ENCODE measurements around the gene GNPTG. TPM values are rescaled to one million over a fixed set of nuclear protein-coding genes. Genes with fewer than 3 reads are reported as not detected.
A peak's percentile ranks its signal among the peaks of the same experiment; 100 is the strongest.

GNPTG gene
- total and polyA plus RNA-seq, 2 of the 13 experiments (the other 11 are each of a cell fraction or from before 2014, with no cell fraction given), result 22.7 to 71.1 TPM

- TF ChIP-seq, protein P1, sequence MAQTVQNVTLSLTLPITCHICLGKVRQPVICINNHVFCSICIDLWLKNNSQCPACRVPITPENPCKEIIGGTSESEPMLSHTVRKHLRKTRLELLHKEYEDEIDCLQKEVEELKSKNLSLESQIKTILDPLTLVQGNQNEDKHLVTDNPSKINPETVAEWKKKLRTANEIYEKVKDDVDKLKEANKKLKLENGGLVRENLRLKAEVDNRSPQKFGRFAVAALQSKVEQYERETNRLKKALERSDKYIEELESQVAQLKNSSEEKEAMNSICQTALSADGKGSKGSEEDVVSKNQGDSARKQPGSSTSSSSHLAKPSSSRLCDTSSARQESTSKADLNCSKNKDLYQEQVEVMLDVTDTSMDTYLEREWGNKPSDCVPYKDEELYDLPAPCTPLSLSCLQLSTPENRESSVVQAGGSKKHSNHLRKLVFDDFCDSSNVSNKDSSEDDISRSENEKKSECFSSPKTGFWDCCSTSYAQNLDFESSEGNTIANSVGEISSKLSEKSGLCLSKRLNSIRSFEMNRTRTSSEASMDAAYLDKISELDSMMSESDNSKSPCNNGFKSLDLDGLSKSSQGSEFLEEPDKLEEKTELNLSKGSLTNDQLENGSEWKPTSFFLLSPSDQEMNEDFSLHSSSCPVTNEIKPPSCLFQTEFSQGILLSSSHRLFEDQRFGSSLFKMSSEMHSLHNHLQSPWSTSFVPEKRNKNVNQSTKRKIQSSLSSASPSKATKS (CRISPR knock-in tag; IDR thresholded peaks at IDR 0.05), result no peak
- TF ChIP-seq BCL6 (CRISPR knock-in tag; IDR thresholded peaks at IDR 0.05) (peak; percentile 6; the same call in 1 of the 2 replicates), FOSL2 (CRISPR knock-in tag; IDR thresholded peaks at IDR 0.05) (peak; percentile 91), MIXL1 (CRISPR knock-in tag; IDR thresholded peaks at IDR 0.05) (no peak), FOXK1 (CRISPR knock-in tag; IDR thresholded peaks at IDR 0.05; ENCODE audit: borderline replicate concordance, low read depth) (peak; percentile 28; the same call in 1 of the 2 replicates), ATF3 (CRISPR knock-in tag; IDR thresholded peaks at IDR 0.05) (peak; percentile 66; the same call in 1 of the 2 replicates), ZNF773 (CRISPR knock-in tag; IDR thresholded peaks at IDR 0.05; ENCODE audit: borderline replicate concordance) (0 out of 2 replicates have a peak, but pooled peaks have one; percentile 49), FOXA3 (CRISPR knock-in tag; IDR thresholded peaks at IDR 0.05) (no peak), NCOR1 (IDR thresholded peaks at IDR 0.05; ENCODE audit: borderline replicate concordance, low read length) (peak; percentile 20; the same call in 1 of the 2 replicates), ADNP (CRISPR knock-in tag; IDR thresholded peaks at IDR 0.05) (no peak), SOX13 (IDR thresholded peaks at IDR 0.05) (no peak), SOX13 (CRISPR knock-in tag; conservative IDR thresholded peaks at IDR 0.05 in 1 of 2, IDR thresholded peaks at IDR 0.05 in 1 of 2) (no peak), ZNF331 (CRISPR knock-in tag; IDR thresholded peaks at IDR 0.05) (peak; percentile 50; the same call in 1 of the 2 replicates), HDAC2 (CRISPR knock-in tag; IDR thresholded peaks at IDR 0.05) (peak; percentile 52; the same call in 1 of the 2 replicates), PRMT3 (CRISPR knock-in tag; IDR thresholded peaks at IDR 0.05; ENCODE audit: borderline replicate concordance, low read depth) (0 out of 2 replicates have a peak, but pooled peaks have one; percentile 52), PATZ1 (CRISPR knock-in tag; IDR thresholded peaks at IDR 0.05) (peak; percentile 13; the same call in 1 of the 2 replicates), MZF1 (CRISPR knock-in tag; IDR thresholded peaks at IDR 0.05; ENCODE audit: borderline replicate concordance) (no peak), HDAC1 (CRISPR knock-in tag; IDR thresholded peaks at IDR 0.05) (peak; percentile 66), NONO (IDR thresholded peaks at IDR 0.05) (no peak), NONO (CRISPR knock-in tag; conservative IDR thresholded peaks at IDR 0.05) (0 out of 2 replicates have a peak, but pooled peaks have one; percentile 45), JUND (CRISPR knock-in tag; IDR thresholded peaks at IDR 0.05) (no peak), NFKB2 (CRISPR knock-in tag; IDR thresholded peaks at IDR 0.05; ENCODE audit: borderline replicate concordance) (peak; percentile 40; the same call in 1 of the 2 replicates), SALL1 (CRISPR knock-in tag; IDR thresholded peaks at IDR 0.05) (0 out of 2 replicates have a peak, but pooled peaks have one; percentile 48), ZFP91 (CRISPR knock-in tag; IDR thresholded peaks at IDR 0.05; ENCODE audit: borderline replicate concordance) (no peak), NR2F1 (CRISPR knock-in tag; IDR thresholded peaks at IDR 0.05) (peak in 1 of 2 experiments; percentile 65; a peak in 1 of 4 replicates), RFXANK (CRISPR knock-in tag; IDR thresholded peaks at IDR 0.05) (no peak)
These were observed 27.1 kb downstream of the GNPTG start (continued) for GRCh38 chr16:1378804-1379303.
